Measurements from ENCODE around the gene DNASE1L2. TPM values are rescaled to one million over a fixed set of nuclear protein-coding genes. Genes with fewer than 3 reads are reported as not detected.

Gene DNASE1L2
- total RNA-seq, 4 donors from 2014 or later: 0.38 to 0.61 (median 0.57) TPM; not detected in 1

DNA sequence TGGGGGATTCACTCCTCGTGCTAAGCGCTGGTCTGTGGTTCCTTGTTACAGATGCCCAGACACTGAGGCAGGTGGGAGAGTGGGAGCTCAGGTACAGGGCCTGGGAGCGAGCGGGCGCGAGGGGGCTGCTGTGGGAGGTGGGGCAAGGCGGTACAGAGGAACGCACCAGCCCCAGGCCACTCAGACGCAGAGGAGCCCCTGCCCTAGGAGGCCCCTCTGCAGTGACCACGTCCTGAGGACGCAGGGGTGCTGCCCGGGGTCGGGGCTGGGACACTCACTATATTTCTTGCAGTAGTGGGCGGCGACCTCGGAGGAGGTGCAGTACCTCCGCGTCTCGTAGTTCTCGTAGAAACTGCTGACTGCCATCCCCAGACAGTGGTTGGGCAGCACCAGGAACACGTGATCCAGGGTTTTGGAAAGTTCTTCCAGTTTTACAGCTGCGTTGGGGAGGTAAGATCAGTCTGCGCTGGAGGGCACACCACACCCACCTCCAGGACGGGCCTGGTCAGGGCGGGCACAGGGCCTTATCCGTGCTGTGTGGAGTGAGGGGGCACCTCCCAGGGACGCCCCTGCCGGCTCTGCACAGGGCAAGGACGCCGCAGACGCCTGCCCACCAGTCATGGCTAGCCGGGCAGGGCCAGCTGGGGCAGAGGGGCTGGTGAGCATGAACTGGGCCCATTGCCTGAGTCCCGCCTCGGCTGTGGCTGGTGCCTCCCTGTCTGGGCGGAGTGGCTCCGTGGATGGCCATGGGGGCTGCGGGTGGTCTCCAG, 47.9 kb downstream of the DNASE1L2 start:
- DNase-seq: no peak
- WGBS, 2 donors: 84% methylated on average over 17 to 20 of the region's 37 CpGs
- Histone ChIP-seq H3K27ac (no peak overlapping the region), H3K27me3 (no peaks in the 10 kb centered on the region), H3K36me3 (peaks cover 0 to 46% (median 0%) of the 10 kb centered on the region in 3 donors), H3K4me3 (no peak overlapping the region), H3K4me1 (no peaks in the 10 kb centered on the region), H3K9me3 (no peaks in the 10 kb centered on the region)
- intact Hi-C loops (cut with DNase I): no loop called here
- TF ChIP-seq CTCF (IDR thresholded peaks at IDR 0.05) (no peak), POLR2A (IDR thresholded peaks at IDR 0.05) (no peak)

DNA sequence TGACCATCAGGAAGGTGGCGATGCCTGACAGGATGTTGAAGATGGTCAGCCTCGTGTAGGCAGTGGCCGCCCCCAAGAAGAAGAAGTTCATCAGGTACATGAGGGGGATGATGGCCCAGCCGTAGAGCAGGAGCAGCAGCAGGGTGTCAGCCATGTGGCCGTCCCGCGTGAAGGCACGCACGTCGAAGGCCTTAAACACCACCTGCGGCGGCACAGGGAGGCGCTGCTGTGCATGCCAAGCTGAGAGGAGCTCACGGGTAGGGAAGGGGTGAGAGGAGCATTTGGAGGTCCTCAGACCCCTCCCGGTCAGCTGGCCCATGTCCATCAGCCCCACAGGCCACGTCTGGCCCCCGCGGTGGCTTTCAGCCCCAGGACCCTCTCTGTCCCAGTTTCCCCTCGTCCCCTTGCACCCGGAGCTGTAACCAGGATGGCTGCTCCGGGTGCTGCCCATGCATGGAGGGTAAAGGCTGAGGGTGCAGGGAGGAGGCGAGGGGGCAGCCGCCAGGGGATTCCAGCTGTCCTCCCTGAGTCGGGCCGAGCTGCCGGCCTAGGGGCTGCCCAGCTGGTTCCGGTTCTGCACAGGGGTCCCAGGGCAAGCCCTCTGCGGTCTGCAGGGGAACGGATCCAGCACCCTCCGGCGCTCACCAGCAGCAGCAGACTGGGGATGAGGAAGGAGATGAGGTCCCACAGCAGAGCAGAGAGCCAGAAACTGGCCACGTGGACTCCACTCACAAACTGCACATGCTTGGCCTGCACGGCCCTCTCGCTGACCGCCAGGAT, 48.7 kb downstream of the DNASE1L2 start:
- Histone ChIP-seq H3K4me1 (no peaks in the 10 kb centered on the region), H3K27me3 (no peaks in the 10 kb centered on the region), H3K4me3 (no peak overlapping the region), H3K9me3 (no peaks in the 10 kb centered on the region), H3K36me3 (peaks cover 0 to 51% (median 0%) of the 10 kb centered on the region in 3 donors), H3K27ac (no peak overlapping the region)
- no peak for DNase-seq
- TF ChIP-seq POLR2A (IDR thresholded peaks at IDR 0.05): no peak
- TF ChIP-seq CTCF (IDR thresholded peaks at IDR 0.05): no peak
- intact Hi-C loops (cut with DNase I): no loop called here
- 79 to 91% methylated on average over 7 to 9 of the region's 35 CpGs for WGBS, 2 donors

- Histone ChIP-seq H3K4me3 (no peak overlapping the region), H3K9me3 (no peaks in the 10 kb centered on the region), H3K4me1 (no peaks in the 10 kb centered on the region), H3K36me3 (peaks cover 0 to 51% (median 0%) of the 10 kb centered on the region in 3 donors), H3K27ac (no peak overlapping the region), H3K27me3 (no peaks in the 10 kb centered on the region)
- 80% methylated on average over 9 of the region's 13 CpGs; no CpG with 5 or more reads in 1 of the 2 donors for WGBS, 2 donors
- TF ChIP-seq CTCF (IDR thresholded peaks at IDR 0.05) (no peak), POLR2A (IDR thresholded peaks at IDR 0.05) (no peak)
- DNase-seq: no peak
- intact Hi-C loops (cut with DNase I): no loop called here
Measured at GRCh38 chr16:2285731-2286191, 49.5 kb downstream of the DNASE1L2 start.

- Histone ChIP-seq H3K9me3 (no peaks in the 10 kb centered on the region), H3K27ac (no peak overlapping the region), H3K36me3 (peaks cover 0 to 53% (median 0%) of the 10 kb centered on the region in 3 donors), H3K4me3 (no peak overlapping the region), H3K4me1 (no peaks in the 10 kb centered on the region), H3K27me3 (no peaks in the 10 kb centered on the region)
- WGBS, 2 donors: 98% methylated on average over 8 of the region's 17 CpGs; no CpG with 5 or more reads in 1 of the 2 donors
- DNase-seq: no peak
- no peak for TF ChIP-seq CTCF (IDR thresholded peaks at IDR 0.05)
- intact Hi-C loops (cut with DNase I): no loop called here
Measured at GRCh38 chr16:2286550-2286949, 50.3 kb downstream of the DNASE1L2 start.
